HG02970 (cell line): Measurements from ENCODE around the gene C11orf54.

ENCODE experiments used
- ATAC-seq: cut with Tn5 transposase; IDR thresholded peaks from one replicate; pipeline ENCODE4 v1.9.1; 2021; ENCODE audit warnings: mild to moderate bottlenecking, moderate library complexity, moderate number of reproducible peaks; ENCODE audit not compliant: unreplicated experiment, low FRiP score

C11orf54 gene

DNA sequence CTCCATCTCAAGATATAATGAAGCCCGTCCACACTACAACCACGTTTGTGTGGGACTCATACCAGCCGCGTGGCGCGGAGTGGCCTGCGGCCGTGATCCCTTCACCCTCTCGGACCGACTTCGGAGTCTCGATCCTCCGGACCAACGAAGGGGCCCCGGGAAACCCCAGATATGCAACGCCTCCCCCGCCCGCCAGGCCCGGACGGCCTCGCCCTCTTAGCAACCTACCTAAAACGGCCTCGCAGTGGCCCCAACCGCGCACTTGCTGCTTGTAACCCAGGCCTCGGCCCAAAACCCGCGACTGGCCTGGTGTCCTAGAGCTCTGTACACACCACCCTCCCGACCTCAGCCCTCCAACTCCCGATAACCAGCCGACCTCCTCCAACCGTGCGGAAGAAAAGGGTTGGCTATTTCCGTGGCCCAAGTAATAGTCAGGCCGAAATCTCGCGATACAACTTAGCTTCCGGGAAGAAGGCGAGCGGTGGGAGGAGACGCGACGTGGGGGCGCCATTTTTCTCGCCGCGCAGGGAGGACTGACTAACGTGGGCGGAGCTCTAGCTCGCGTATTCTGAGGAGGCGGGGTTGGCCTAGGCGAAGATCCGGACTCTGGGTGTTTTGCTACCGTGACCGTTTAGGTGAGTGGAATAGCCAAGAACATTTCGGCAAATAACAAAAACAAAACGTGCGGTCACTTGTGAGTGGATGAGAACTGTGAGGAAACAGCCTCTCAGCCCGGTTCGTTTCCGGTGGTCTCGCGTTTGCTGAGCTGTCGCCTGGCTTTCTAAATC, at the start of gene C11orf54, which contains the start of gene TAF1D:
C11orf54 (plus strand) TSS at position 579 of the 788 bp plus-strand sequence. CDS start 5,722 bp downstream, outside the sequence.
TAF1D (minus strand) TSS at position 402 of the 788 bp plus-strand sequence. CDS start 2,191 bp downstream, outside the sequence.
- peak; percentile 96 for ATAC-seq

GRCh38 chr11:93694109-93694508, 47.4 kb upstream of the C11orf54 start:
- ATAC-seq, result no peak

GRCh38 chr11:93694557-93694956, 46.9 kb upstream of the C11orf54 start:
- no peak for ATAC-seq

- no peak for ATAC-seq
Observed at GRCh38 chr11:93697611-93698010, 43.9 kb upstream of the C11orf54 start.

DNA sequence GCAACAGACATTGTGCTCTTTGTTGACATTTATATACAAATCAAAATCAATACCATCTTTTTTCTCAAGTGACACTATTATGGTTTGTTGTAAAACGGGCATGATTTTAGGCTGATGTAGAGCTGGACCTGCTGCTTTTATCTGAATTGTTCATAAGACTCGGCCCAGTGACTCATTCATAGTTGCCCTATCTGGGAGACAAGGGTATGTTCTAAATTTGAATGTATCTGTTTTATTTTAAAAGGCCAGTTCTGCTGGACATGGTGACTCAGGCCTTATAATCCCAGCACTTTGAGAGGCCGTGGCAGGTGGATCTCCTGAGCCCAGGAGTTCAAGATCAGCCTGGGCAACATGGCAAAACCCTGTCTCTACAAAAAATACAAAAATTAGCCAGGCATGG, 40.6 kb upstream of the C11orf54 start:
- no peak for ATAC-seq

- ATAC-seq, result no peak
Observed at GRCh38 chr11:93704237-93704636, 37.2 kb upstream of the C11orf54 start.

DNA sequence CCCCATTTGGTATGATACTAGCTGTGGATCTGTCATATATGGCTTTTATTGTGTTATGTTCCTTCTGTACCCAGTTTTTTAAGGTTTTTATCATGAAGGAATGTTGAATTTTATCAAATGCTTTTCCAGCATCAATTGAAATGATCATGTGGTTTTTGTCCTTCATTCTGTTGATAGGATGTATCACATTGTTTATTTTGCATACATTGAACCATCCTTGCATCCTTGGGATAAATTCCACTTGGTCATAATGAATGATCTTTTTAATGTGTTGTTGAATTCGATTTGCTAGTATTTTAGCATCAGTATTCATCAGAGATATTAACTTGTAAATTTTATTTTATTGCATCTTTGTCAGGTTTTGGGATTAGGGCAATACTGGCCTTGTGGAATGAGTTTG, 31.2 kb upstream of the C11orf54 start:
- no peak for ATAC-seq

- ATAC-seq, result no peak
Observed at GRCh38 chr11:93712678-93713077, 28.8 kb upstream of the C11orf54 start.

DNA sequence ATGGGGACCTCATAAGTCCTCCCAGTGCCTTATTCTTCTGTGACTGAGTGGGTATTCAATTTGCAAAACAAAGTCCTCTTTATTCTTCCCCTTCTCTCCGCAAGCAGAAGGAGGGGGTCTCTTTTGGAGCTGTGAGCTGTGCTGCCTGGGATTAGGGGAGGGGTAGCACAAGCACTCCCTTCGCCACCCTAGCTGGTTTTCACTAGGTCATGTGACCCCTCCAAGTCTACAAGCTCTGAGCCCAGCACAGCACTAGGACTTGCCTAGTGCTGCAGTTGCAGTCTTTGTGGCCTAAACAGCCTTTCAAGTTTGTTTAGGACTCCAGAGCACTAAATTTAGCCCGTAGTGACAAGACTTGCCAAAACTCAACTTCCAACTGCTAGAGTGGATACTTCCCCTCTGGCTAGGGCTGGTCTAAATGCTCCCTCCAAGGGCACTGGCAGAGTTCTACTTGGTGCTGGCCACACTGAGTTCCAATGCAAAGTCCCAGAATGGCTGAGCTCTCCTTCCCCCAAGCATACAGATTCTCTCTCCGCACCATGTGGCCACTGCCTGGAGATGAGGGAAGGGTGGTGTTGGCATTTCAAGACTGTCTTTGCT, 25.6 kb upstream of the C11orf54 start:
- no peak for ATAC-seq

DNA sequence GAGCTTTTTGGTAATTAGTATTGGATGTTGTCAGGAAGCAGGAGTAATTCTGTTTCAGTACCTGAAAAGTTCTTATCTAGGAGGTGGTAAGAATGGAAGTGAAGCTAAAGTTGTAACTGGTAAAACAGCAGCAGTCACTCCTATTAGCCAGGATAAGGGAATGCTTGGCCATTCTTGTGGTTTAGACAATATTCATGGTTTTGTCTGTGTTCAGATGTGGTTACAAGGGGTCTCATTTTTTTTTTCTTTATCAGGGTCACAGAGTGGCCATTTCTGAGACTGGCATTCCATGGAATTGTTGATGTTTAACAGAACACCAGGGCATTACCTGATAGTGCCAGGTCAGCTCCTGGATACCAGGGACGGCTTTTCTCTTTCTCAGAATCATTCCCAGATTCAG, 24.0 kb upstream of the C11orf54 start:
- ATAC-seq, result no peak

DNA sequence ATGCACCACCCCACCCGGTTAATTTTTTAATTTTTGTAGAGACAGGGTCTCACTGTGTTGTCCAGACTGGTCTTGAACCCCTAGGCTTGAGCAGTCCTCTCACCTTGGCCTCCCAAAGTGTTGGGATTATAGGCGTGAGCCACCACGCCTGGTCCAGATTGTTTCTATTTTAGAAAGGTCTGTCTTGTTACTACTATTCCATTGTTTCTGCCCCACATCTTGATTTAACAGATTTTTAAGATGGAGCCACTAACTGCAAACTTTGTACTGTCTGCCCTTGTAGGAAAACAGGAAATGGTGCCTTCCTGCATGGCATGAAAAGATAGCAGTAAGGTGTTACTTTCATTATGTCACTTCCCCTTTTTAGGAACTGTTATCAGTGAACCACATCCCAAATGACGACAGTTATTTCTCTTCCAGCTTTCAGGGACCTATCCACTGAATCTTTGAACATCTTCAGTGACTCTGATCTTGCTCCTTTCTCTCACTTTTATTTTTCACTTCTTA, 23.4 kb upstream of the C11orf54 start:
- no peak for ATAC-seq

DNA sequence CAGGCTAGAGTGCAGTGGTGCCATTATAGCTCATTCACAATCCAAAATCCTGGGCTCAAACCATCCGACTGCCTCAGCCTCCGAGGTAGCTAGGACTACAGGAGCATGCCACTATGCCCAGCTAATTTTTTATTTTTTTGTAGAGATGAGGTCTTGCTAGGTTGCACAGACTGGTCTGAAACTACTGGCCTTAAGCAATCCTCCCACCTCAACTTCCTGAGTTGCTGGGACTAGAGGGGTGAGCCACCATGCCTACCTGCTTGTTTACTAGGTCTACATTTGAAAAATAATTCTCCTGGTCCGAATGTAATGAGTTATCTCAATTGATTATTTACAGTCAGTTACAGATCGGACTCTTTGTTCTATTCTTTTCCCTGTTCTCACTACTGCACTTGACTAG, 22.2 kb upstream of the C11orf54 start:
- no peak for ATAC-seq

- no peak for ATAC-seq
Observed at GRCh38 chr11:93720522-93720921, 20.9 kb upstream of the C11orf54 start.

- no peak for ATAC-seq
Observed at GRCh38 chr11:93724089-93724488, 17.4 kb upstream of the C11orf54 start.

DNA sequence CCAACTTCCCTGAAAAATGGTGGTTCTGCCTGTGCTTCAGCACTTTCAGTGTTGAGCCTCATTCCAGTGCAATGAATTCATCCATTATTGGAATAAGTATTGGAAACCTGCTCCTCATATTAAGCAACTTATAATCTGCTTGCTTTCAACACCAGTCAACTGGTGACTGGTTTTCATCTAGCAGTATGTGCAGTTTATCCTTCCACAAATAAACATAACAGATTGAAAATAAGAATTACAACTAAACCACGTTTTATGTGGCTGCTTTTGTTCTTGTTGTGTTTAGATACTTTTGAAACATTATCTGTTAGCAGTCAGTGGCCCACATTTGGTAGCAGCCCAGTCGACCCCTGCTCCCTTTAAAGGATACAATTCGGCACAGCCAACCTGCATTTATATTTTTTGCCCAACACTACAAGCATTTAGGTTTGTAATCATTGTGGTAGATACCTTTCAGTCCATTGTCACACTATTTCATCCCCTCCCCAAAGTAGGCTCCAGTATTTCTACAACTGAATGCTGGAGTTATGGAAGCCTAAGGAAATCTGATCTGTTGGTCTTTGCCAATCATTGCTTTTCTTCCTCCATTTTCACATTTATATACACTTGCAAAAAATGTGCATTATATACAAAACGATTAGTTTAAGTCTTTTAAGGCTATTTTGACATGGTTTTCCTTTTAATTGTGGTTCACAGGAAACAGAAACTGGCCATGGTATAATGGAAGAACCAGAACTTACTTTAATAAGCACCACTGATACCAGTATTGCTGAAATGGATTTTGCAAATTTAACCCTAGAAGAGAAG, 13.3 kb upstream of the C11orf54 start:
- no peak for ATAC-seq

GRCh38 chr11:93728792-93729128, 12.7 kb upstream of the C11orf54 start:
- no peak for ATAC-seq

DNA sequence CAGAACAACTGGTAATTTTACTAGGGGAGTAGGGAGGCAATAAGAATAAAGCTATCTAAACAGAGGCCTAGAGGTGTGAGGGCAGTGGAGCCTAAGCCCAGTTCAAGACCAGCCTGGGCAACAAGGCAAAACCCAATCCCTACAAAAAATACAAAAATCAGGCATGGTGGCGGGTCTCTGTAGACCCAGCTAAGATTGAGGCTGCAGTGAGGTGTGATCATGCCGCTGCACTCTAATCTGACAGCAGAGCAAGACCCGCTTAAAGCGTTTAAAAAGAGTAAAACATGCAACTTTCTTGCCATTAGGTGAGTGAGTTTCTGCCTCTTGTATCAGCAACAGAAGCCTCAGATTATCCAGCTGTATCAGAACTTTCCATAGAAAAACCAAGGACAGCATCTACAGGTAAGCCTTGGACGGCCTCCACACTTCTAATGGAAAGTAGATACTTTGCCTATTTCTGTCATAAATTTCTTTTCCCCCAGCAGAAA, 12.3 kb upstream of the C11orf54 start:
- no peak for ATAC-seq

DNA sequence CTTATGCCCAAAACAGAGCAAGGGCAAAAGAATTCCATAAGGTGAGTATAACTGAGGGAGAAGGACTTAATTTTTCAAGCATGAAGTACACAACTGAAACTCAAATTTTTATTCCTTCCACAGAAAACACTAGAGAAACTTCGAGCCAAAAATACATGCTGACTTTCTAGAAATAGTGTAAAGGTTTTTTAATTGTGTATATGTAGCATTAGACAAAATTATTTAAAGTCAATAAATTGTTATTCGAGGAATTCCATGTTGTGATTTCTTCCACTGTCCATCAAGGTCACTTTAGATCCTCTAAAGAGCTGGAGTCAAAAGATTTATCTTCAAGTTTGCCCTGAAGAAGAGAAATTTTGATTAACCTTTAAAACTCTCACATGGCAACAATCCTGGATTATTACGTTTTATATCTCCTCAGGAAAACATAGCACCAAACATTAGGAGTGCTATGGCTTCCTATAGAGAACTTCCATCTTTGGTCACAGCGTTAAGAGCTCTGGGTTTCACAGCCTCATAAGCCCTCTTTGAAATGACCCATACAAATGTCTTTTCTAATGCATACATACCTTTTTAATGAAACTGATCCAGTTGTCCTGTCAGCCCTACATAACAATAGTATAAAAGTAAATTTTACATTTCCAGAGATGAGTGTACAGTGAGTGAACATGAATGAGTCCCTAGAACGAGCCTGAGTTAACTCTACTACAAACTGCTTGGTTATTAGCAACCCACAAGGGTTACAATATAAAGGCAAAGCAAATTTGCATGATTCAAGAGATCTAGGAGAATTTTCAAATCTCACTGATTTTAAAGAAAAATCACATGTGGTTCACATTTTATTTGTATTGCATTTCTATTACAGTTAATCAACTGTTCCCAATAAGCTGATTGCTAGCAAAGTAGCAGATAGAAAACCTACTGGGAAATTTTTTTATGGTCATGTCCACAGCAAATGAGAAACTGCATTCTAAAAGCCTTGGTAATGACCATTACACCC, 11.1 kb upstream of the C11orf54 start:
- no peak for ATAC-seq

GRCh38 chr11:93732237-93732892, 9.1 kb upstream of the C11orf54 start:
- ATAC-seq, result no peak
